Endodermal cell (in vitro differentiated cells): ENCODE measurements around the gene KRTAP15-1. TPM values are rescaled to one million over a fixed set of nuclear protein-coding genes. Genes with fewer than 3 reads are reported as not detected.

Source experiments
- DNase-seq: peaks from one replicate; pipeline ENCODE4 v3.0.0-alpha.2; 2017
- H3K27ac ChIP-seq: 2 replicates; pipeline ENCODE4 v1.5.1; 2013; ENCODE audit warnings: mild to moderate bottlenecking, low read depth, low read length, moderate library complexity
- H3K27me3 ChIP-seq: 2 replicates; pipeline ENCODE4 v1.6.1; 2013; ENCODE audit warnings: mild to moderate bottlenecking, low read length, moderate library complexity; ENCODE audit not compliant: insufficient read depth, control insufficient read depth, poor library complexity, severe bottlenecking
- H3K36me3 ChIP-seq: 2 replicates; pipeline ENCODE4 v1.7.0; 2013; ENCODE audit warnings: mild to moderate bottlenecking, low read length, moderate library complexity; ENCODE audit not compliant: control insufficient read depth, insufficient read depth
- H3K4me1 ChIP-seq: one replicate; pipeline ENCODE4 v1.7.0; 2013; ENCODE audit warnings: low read length; ENCODE audit not compliant: control insufficient read depth, insufficient read depth
- H3K4me3 ChIP-seq: 2 replicates; pipeline ENCODE4 v1.5.1; 2013; ENCODE audit warnings: mild to moderate bottlenecking, low read length, moderate library complexity
- H3K9ac ChIP-seq: 2 replicates; pipeline ENCODE4 v1.6.1; 2013; ENCODE audit warnings: mild to moderate bottlenecking, low read length, moderate library complexity; ENCODE audit not compliant: poor library complexity, severe bottlenecking; ENCODE audit errors: extremely low read depth
- H3K9me3 ChIP-seq: 2 replicates; pipeline ENCODE4 v1.6.1; 2013; ENCODE audit warnings: mild to moderate bottlenecking, low read length, moderate library complexity; ENCODE audit not compliant: control insufficient read depth
- H3K27ac Mint-ChIP-seq: 2 replicates; pipeline ENCODE4 v1.8.0; 2020; ENCODE audit warnings: mixed read lengths
- H3K27me3 Mint-ChIP-seq: 2 replicates; pipeline ENCODE4 v1.8.0; 2021; ENCODE audit warnings: mild to moderate bottlenecking, mixed read lengths; ENCODE audit not compliant: insufficient read depth
- H3K36me3 Mint-ChIP-seq: 2 replicates; pipeline ENCODE4 v1.8.0; 2020; ENCODE audit warnings: low read depth, mixed read lengths
- H3K4me1 Mint-ChIP-seq: 2 replicates; pipeline ENCODE4 v1.8.0; 2020; ENCODE audit warnings: mixed read lengths
- H3K4me3 Mint-ChIP-seq: 2 replicates; pipeline ENCODE4 v1.8.0; 2020; ENCODE audit warnings: mild to moderate bottlenecking, moderate library complexity, mixed read lengths
- H3K9me3 Mint-ChIP-seq: 2 replicates; pipeline ENCODE4 v1.8.0; 2020; ENCODE audit warnings: mild to moderate bottlenecking, mixed read lengths
- WGBS, 2 experiments: methylation state at CpG; one replicate each; pipeline versions ENCODE4 v1.1.5 to v1.1.7; 2013; ENCODE audit warnings: missing lambda C conversion rate in 2 of 2, mixed read lengths in 1 of 2; ENCODE audit not compliant: insufficient coverage in 1 of 2, insufficient read length in 1 of 2; 5-methylcytosine and 5-hydroxymethylcytosine counted together
- total RNA-seq, 2 donors: library from RNA; stranded (reverse); fragmentation: NEBNext Ultra II Directional in 1 of 2; extraction: Animal tissue kit (Norgen Biotek cat#: 25700) in 1 of 2; gene quantifications; 2 replicates in 1 of 2; 3 replicates in 1 of 2; pipeline ENCODE4 v1.2.1, GENCODE V29; 2021
- TF ChIP-seq, protein P1 (sequence below): fragments of 200-600 bp; sonication (generic); conservative IDR thresholded peaks from 2 replicates; pipeline ENCODE4 v1.5.0; 2021; ENCODE audit warnings: antibody characterized with exemption, mild to moderate bottlenecking

Gene KRTAP15-1
- total RNA-seq, 2 donors from 2014 or later: not detected

DNA sequence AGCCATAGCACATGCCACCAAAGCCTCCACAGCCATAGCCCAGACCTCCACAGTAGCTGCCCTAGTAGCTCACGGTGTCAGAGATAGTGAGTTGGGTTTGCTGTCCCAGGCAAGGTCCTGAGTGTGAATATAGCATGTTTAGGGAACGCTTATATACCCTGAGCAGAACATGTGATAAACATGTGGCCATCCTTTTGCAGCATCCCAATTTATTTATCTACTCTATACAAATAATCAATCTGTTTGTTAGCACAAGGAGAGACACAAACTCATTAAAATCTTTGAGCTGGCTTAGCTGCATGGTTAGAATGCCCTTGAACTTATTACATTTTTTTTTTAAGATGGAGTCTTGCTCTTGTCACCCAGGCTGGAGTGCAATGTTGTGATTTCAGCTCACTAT, 47.3 kb downstream of the KRTAP15-1 start, which contains the start of gene KRTAP19-2:
Gene KRTAP19-2, minus strand, starts transcription at position 101 of the 400 bp plus-strand sequence. Its CDS starts 88 bp downstream, at position 13.
- no peaks in the 10 kb centered on the region for H3K36me3 Mint-ChIP-seq
- Histone ChIP-seq H3K27ac (no peak within 1 kb of the TSS), H3K9ac (no peak within 1 kb of the TSS), H3K27me3 (no peaks in the 10 kb centered on the region), H3K9me3 (peaks cover 20% of the 10 kb centered on the region), H3K4me1 (no peaks in the 10 kb centered on the region), H3K4me3 (no peak within 1 kb of the TSS), H3K36me3 (no peaks in the 10 kb centered on the region)
- WGBS, 2 experiments: 93 to 100% methylated on average over 1 to 2 of the region's 2 CpGs
- no peak within 1 kb of the TSS for H3K27ac Mint-ChIP-seq
- H3K4me1 Mint-ChIP-seq: no peaks in the 10 kb centered on the region
- TF ChIP-seq, protein P1, sequence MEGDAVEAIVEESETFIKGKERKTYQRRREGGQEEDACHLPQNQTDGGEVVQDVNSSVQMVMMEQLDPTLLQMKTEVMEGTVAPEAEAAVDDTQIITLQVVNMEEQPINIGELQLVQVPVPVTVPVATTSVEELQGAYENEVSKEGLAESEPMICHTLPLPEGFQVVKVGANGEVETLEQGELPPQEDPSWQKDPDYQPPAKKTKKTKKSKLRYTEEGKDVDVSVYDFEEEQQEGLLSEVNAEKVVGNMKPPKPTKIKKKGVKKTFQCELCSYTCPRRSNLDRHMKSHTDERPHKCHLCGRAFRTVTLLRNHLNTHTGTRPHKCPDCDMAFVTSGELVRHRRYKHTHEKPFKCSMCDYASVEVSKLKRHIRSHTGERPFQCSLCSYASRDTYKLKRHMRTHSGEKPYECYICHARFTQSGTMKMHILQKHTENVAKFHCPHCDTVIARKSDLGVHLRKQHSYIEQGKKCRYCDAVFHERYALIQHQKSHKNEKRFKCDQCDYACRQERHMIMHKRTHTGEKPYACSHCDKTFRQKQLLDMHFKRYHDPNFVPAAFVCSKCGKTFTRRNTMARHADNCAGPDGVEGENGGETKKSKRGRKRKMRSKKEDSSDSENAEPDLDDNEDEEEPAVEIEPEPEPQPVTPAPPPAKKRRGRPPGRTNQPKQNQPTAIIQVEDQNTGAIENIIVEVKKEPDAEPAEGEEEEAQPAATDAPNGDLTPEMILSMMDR: no peak
- peaks cover 48% of the 10 kb centered on the region for H3K9me3 Mint-ChIP-seq
- no peaks in the 10 kb centered on the region for H3K27me3 Mint-ChIP-seq
- no peak for DNase-seq
- no peak within 1 kb of the TSS for H3K4me3 Mint-ChIP-seq

Other genes starting within 250 kb of the KRTAP15-1 start
- not detected for gene CLDN8, start 224.2 kb upstream of the KRTAP15-1 start, total RNA-seq
- not detected for gene KRTAP24-1, start 157.3 kb upstream of the KRTAP15-1 start, total RNA-seq
- not detected for gene KRTAP25-1, start 150.8 kb upstream of the KRTAP15-1 start, total RNA-seq
- gene KRTAP26-1, start 120.0 kb upstream of the KRTAP15-1 start, total RNA-seq: not detected
- not detected for gene KRTAP27-1, start 102.6 kb upstream of the KRTAP15-1 start, total RNA-seq
- not detected for gene KRTAP23-1, start 91.7 kb upstream of the KRTAP15-1 start, total RNA-seq
- gene KRTAP13-2, start 68.0 kb upstream of the KRTAP15-1 start, total RNA-seq: not detected
- gene KRTAP13-1, start 44.2 kb upstream of the KRTAP15-1 start, total RNA-seq: not detected
- not detected for gene KRTAP13-3, start 14.3 kb upstream of the KRTAP15-1 start, total RNA-seq
- not detected for gene KRTAP13-4, start 10.1 kb upstream of the KRTAP15-1 start, total RNA-seq
- gene KRTAP19-1, start 40.1 kb downstream of the KRTAP15-1 start, total RNA-seq: not detected
- not detected for gene KRTAP19-2, start 47.2 kb downstream of the KRTAP15-1 start, total RNA-seq
- not detected for gene KRTAP19-3, start 51.7 kb downstream of the KRTAP15-1 start, total RNA-seq
- gene KRTAP19-4, start 56.9 kb downstream of the KRTAP15-1 start, total RNA-seq: not detected
- not detected for gene KRTAP19-5, start 61.9 kb downstream of the KRTAP15-1 start, total RNA-seq
- not detected for gene KRTAP19-6, start 101.6 kb downstream of the KRTAP15-1 start, total RNA-seq
- not detected for gene KRTAP19-7, start 121.0 kb downstream of the KRTAP15-1 start, total RNA-seq
- gene KRTAP22-2, start 150.1 kb downstream of the KRTAP15-1 start, total RNA-seq: not detected
- not detected for gene KRTAP6-3, start 152.2 kb downstream of the KRTAP15-1 start, total RNA-seq
- not detected for gene KRTAP6-2, start 158.6 kb downstream of the KRTAP15-1 start, total RNA-seq
- gene KRTAP22-1, start 160.8 kb downstream of the KRTAP15-1 start, total RNA-seq: not detected
- gene KRTAP6-1, start 173.7 kb downstream of the KRTAP15-1 start, total RNA-seq: not detected
- gene KRTAP20-1, start 176.2 kb downstream of the KRTAP15-1 start, total RNA-seq: not detected
- gene KRTAP20-4, start 180.4 kb downstream of the KRTAP15-1 start, total RNA-seq: not detected
- gene KRTAP20-2, start 194.9 kb downstream of the KRTAP15-1 start, total RNA-seq: not detected
- not detected for gene KRTAP20-3, start 202.6 kb downstream of the KRTAP15-1 start, total RNA-seq